HG03575 (cell line): ENCODE data around the gene S1PR1.
"Not testable (repeated sequence)": the region's sequence is repeated elsewhere in the genome, so short reads cannot be mapped to it uniquely, and the experiment has no call there.

Experiments
- ATAC-seq: cut with Tn5 transposase; IDR thresholded peaks from one replicate; pipeline ENCODE4 v1.9.1; 2021; ENCODE audit not compliant: unreplicated experiment, insufficient number of reproducible peaks, low FRiP score; ENCODE audit errors: extremely low read depth

Gene S1PR1

GRCh38 chr1:101236516-101237228 is at the start of gene S1PR1:
Gene S1PR1, plus strand, starts transcription at chr1:101237019. Its CDS starts 1,966 bp downstream, at chr1:101238985.
- no peak for ATAC-seq

- ATAC-seq: no peak
Observed at GRCh38 chr1:101187297-101187696, 49.5 kb upstream of the S1PR1 start.

- no peak for ATAC-seq
Observed at GRCh38 chr1:101188331-101188730, 48.5 kb upstream of the S1PR1 start.

- not testable (repeated sequence) for ATAC-seq
Observed at GRCh38 chr1:101188968-101189367, 47.9 kb upstream of the S1PR1 start.

- no peak for ATAC-seq
Observed at GRCh38 chr1:101190441-101190840, 46.4 kb upstream of the S1PR1 start.

GRCh38 chr1:101191049-101191448 is 45.8 kb upstream of the S1PR1 start:
- ATAC-seq: no peak

GRCh38 chr1:101193733-101194169 is 43.1 kb upstream of the S1PR1 start:
- no peak for ATAC-seq

- ATAC-seq: no peak
Observed at GRCh38 chr1:101194746-101195145, 42.1 kb upstream of the S1PR1 start.

DNA sequence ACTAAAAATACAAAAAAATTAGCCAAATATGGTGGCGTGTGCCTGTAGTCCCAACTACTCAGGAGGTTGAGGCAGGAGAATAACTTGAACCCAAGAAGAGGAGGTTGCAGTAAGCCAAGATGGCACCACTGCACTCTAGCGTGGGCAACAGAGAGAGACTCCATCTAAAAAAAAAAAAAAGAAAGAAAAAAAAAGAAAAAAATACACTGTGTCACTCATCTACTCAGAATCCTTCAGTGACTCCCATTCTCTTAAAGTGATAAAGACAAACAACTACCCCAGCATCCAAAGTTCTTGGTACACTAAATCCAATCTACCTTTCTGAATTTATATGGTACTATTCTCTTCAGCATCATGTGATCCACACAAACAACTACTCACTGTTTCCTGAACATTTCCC is 40.2 kb upstream of the S1PR1 start:
- no peak for ATAC-seq

DNA sequence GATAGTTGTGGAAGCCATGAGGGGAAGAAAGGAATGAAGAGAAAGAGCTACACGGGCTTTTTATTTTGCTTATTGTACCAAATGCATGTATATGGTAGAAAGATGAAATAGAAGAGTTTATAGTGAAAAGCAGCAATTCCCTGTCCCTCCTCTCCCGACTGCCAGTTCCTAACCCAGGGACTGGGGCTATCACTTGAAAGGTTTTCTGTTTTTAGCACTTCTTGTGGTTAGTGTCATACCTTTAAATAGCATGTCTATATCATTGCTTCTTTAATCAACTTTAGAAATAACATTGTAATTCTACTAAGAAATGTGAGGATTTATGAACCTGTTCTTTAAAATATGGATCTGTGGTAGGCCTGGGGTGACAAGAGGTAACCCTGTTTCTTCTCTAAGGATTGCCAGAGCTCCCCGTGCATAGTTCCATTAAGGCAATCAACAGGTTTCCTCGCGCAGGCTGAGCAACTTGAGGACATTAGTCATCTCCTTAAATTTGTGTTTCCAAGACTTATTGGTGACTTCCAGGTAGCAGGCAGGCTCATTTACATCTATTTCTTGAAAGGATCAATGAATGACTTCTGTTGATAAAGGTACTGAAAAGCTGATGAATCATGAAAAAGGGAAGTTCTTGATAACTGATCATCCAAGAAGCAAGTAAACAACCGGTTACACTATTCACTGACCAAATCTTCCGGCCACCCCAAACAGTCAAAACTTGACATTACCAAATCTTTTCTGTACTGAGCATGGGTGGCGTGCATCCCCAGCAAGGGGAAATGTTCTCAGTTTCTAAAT is 37.8 kb upstream of the S1PR1 start:
- peak; percentile 99 for ATAC-seq

- no peak for ATAC-seq
Observed at GRCh38 chr1:101199637-101199982, 37.2 kb upstream of the S1PR1 start.

- no peak for ATAC-seq
Observed at GRCh38 chr1:101200513-101200912, 36.3 kb upstream of the S1PR1 start.

DNA sequence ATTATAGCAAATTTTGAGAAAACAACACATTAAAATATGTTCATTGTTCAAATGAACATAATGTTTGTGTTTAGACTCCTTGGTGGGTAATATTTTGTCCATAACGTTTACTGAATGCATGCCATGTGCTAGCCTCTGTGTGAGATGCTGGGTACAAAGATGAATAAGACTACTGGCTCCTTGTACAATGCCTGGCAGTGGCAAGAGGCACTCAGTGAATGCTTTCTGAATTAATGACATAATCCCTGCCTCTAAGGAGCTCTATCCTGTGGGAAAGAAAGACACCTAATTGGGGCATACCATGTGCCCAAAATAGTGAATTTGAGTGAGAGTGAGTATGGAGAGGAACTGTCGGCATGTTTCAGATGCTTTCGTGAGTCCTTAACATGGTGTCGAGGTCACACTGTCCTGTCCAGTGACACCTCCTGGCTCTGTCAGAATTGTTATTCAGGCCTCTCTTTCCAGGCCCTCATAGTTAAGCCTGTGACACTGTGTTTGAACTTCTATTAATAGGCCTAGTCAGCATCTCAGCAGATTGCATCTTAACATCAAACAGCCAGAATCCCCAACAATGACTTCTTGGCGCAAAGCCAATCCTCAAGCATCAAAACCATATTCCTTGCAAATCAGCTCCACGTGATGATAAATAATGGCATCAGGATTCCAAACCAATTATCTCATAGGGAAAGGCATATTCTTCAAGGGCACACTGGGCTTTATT is 32.8 kb upstream of the S1PR1 start:
- no peak for ATAC-seq

- no peak for ATAC-seq
Observed at GRCh38 chr1:101205457-101205856, 31.4 kb upstream of the S1PR1 start.

DNA sequence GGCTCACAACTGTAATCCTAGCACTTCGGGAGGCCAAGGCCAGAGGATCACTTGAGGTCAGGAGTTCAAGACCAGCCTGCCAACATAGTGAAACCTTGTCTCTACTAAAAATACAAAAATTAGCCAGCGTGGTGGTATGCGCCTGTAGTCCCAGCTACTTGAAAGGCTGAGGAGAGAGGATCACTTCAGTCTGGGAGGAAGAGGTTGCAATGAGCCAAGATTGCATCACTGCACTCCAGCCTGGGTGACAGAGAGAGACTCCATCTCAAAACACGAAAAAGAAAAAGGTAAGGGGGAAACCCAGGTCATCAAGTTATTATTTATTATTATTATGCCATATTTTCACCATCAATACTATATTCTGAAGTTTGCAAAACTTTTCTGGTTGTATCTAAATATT is 30.7 kb upstream of the S1PR1 start:
- not testable (repeated sequence) for ATAC-seq

GRCh38 chr1:101207271-101207670 is 29.5 kb upstream of the S1PR1 start:
- ATAC-seq: not testable (repeated sequence)

GRCh38 chr1:101207891-101208290 is 28.9 kb upstream of the S1PR1 start:
- ATAC-seq: no peak

GRCh38 chr1:101215363-101216011 is 21.3 kb upstream of the S1PR1 start:
- no peak for ATAC-seq

DNA sequence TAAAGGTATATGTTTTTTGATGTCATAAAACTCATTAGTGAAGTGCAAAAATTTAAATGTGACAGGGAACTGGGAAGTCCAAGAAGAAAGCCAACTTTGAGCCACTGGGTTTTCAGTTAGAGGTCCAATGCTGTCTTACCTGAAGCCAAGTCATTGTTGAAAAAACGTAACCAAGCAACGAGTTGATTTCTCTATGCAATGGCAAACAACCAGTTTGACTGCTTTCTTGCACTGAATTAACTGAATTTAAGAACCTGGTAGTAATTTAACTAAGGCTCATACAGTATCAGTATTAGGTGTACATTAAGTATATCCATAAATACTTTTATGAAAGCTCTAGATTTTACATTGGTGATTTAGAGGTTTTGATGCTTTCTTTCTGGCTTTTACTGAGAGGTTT is 20.2 kb upstream of the S1PR1 start:
- ATAC-seq: no peak
